ENCODE results near the gene FLG2. TPM values are rescaled to one million over a fixed set of nuclear protein-coding genes. Genes with fewer than 3 reads are reported as not detected.

Gene FLG2
- total and polyA plus RNA-seq, 2 of the 8 experiments (the other 6 are each of a cell fraction or from before 2014, with no cell fraction given) = not detected

DNA sequence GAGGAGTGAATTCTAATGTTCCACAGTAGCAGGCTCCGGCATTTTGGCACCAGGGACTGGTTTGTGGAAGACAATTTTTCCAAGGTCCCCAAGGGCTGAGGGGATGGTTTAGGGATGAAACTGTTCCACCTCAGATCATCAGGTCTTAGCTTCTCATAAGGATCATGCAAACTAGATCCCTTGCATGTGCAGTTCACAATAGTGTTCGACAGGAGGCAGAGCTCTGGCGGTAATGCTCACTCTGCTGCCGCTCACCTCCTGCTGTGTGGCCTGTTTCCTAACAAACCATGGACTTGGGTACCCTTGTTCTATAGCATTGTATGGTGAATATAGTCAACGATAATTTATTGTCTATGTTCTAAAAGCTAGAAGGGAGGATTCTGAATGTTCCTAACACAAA is 37.7 kb upstream of the FLG2 start:
- no peak overlapping the region for H3K4me3 ChIP-seq (ENCODE audit: extremely low read depth in 1 of 4, insufficient read depth in 2 of 4, low read depth in 3 of 4, low read length in 4 of 4)
- H3K23ac ChIP-seq (ENCODE audit: insufficient read length) = no peak overlapping the region
- H4K20me1 ChIP-seq (replicated peaks in 1 of 2; ENCODE audit: control insufficient read depth in 1 of 2, insufficient read depth in 2 of 2, low read length in 2 of 2) = no peaks in the 10 kb centered on the region
- DNase-seq (ENCODE audit: low read depth in 1 of 2, low spot score in 2 of 2) (no peak), FAIRE-seq (no peak)
- H2AFZ ChIP-seq (ENCODE audit: low read length) = no peak overlapping the region
- ChIA-PET POLR2A (ENCODE audit: partially characterized antibody) (no interaction called here), CTCF (ENCODE audit: partially characterized antibody) (no interaction called here)
- H3K56ac ChIP-seq (replicated peaks; ENCODE audit: insufficient read length, low read depth, low read length) = no peak overlapping the region
- 83% methylated on average over 5 of the region's 5 CpGs; no CpG with 5 or more reads in 1 of the 2 experiments for WGBS, 2 experiments (ENCODE audit: extremely low coverage in 1 of 2, insufficient coverage in 1 of 2, insufficient read length in 1 of 2, insufficient replicate concordance in 2 of 2, low coverage in 1 of 2, low lambda C conversion rate in 2 of 2, missing lambda C conversion rate in 1 of 2)
- no peak overlapping the region for H4K8ac ChIP-seq (ENCODE audit: extremely low read depth, insufficient read depth, low read length)
- H4K91ac ChIP-seq (replicated peaks; ENCODE audit: insufficient read length, low read length) = no peak overlapping the region
- no peak overlapping the region for H3K18ac ChIP-seq (ENCODE audit: extremely low read depth, low read length)
- no peak overlapping the region for H2AK5ac ChIP-seq (ENCODE audit: low read depth, low read length)
- no peaks in the 10 kb centered on the region for H3K79me2 ChIP-seq (ENCODE audit: control insufficient read depth in 1 of 2, insufficient read depth in 2 of 2, low read length in 2 of 2)
- TF ChIP-seq CREB1 (IDR thresholded peaks at IDR 0.05) (no peak), RAD21 (IDR thresholded peaks at IDR 0.05 in 1 of 2, conservative IDR thresholded peaks at IDR 0.05 in 1 of 2; ENCODE audit: low read depth in 2 of 2, low read length in 2 of 2) (no peak), BCL11A (IDR thresholded peaks at IDR 0.05; ENCODE audit: low read depth in 2 of 2, low read length in 2 of 2) (no peak), RXRA (IDR thresholded peaks at IDR 0.05; ENCODE audit: insufficient read depth, low read depth, low read length) (no peak), ASH2L (IDR thresholded peaks at IDR 0.05; ENCODE audit: low read length) (no peak), RNF2 (IDR thresholded peaks at IDR 0.05; ENCODE audit: borderline replicate concordance, low read depth, low read length, missing control alignments, poor library complexity, severe bottlenecking) (no peak), NANOG (IDR thresholded peaks at IDR 0.05; ENCODE audit: insufficient read depth, low read depth, low read length, poor library complexity, severe bottlenecking) (no peak)
- no peaks in the 10 kb centered on the region for H3K4me1 ChIP-seq (replicated peaks in 1 of 4; ENCODE audit: control insufficient read depth in 3 of 4, insufficient read depth in 4 of 4, low read length in 3 of 4)
- no peak overlapping the region for H3K9ac ChIP-seq (replicated peaks in 1 of 4; ENCODE audit: extremely low read depth in 1 of 4, low read depth in 3 of 4, low read length in 3 of 4)
- no peaks in the 10 kb centered on the region for H3K79me1 ChIP-seq (ENCODE audit: low read depth, low read length)
- H3K27me3 ChIP-seq (replicated peaks in 1 of 4; ENCODE audit: control insufficient read depth in 3 of 4, extremely low read depth in 1 of 4, insufficient read depth in 3 of 4, low read length in 3 of 4) = no peaks in the 10 kb centered on the region
- no peak overlapping the region for H3K4ac ChIP-seq (replicated peaks; ENCODE audit: insufficient read length, low read depth, low read length)
- no peak overlapping the region for H2BK20ac ChIP-seq (ENCODE audit: low read length)
- H2BK120ac ChIP-seq (replicated peaks; ENCODE audit: low read depth, low read length) = no peak overlapping the region
- H2BK5ac ChIP-seq (ENCODE audit: low read depth, low read length) = no peak overlapping the region
- H2BK12ac ChIP-seq (ENCODE audit: low read depth, low read length) = no peak overlapping the region
- H3K9me3 ChIP-seq (ENCODE audit: insufficient read depth in 2 of 2, low read depth in 1 of 2, low read length in 1 of 2) = peaks cover 58 to 60% of the 10 kb centered on the region in 2 experiments
- H3K36me3 ChIP-seq (ENCODE audit: control insufficient read depth in 2 of 4, insufficient read depth in 4 of 4, low read length in 3 of 4) = no peaks in the 10 kb centered on the region
- H3K14ac ChIP-seq (ENCODE audit: insufficient read length) = no peak overlapping the region
- no peak overlapping the region for H3K27ac ChIP-seq (ENCODE audit: low read depth, low read length)
- H3K23me2 ChIP-seq (ENCODE audit: low read depth, low read length) = no peaks in the 10 kb centered on the region
- no peak overlapping the region for H3K4me2 ChIP-seq (ENCODE audit: insufficient read depth in 1 of 2, low read depth in 2 of 2, low read length in 2 of 2)
- no peak overlapping the region for H4K5ac ChIP-seq (ENCODE audit: insufficient read length, low read depth, low read length)
- no peak overlapping the region for H2BK15ac ChIP-seq (ENCODE audit: low read length)
